Stimulated activated CD4-positive, alpha-beta T cell treated with anti-CD3 and anti-CD28 coated beads, Interleukin-2, amount 100 ng/mL, for 4 hours (primary cell): ENCODE results near the gene AP1G2.

Experiments used
- DNase-seq: peaks from one replicate; pipeline ENCODE4 v3.0.0-alpha.2; 2020; ENCODE audit warnings: low read depth

AP1G2 gene

DNA sequence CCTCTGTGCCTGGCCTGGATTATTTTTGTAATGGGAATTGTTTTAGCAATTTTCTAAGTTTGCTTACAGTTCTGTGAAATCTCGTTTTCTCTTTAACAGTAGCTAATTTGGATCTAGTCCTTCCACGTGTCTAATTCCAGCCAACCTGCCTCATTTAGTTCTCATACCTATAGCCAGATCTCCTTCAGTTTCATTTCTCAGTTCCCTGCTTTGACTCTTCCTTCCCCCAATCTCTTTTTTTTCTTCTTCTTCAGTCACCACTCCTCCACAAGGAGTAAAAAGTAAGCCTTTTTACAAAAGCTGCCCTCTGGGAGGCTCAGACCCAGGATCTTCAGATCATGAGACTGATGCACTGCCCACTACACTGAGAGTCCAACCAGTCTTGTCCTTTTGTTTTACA is 10.1 kb downstream of the AP1G2 start:
- no peak for DNase-seq

DNA sequence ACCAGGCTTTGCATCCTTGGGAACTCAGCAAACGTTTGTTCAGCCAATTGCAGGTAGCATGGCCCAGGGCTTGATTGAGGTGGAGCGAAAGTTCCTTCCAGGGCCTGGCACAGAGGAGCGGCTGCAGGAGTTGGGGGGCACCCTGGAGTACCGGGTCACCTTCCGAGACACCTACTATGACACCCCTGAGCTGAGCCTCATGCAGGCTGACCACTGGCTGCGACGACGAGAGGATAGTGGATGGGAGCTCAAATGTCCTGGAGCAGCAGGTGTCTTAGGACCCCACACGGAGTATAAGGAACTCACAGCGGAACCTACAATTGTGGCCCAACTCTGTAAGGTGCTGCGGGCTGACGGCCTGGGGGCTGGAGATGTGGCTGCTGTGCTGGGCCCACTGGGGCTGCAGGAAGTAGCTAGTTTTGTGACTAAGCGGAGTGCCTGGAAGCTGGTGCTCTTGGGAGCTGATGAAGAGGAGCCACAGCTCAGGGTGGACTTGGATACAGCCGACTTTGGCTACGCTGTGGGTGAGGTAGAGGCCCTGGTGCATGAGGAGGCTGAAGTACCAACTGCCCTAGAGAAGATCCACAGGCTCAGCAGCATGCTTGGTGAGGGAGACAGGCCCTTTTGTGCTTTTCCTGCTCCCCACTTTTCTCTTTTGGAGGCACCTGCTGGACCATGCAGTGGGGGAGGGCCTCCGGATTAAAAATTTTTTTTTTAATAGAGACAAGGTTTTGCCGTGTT is 10.7 kb downstream of the AP1G2 start:
- no peak for DNase-seq

DNA sequence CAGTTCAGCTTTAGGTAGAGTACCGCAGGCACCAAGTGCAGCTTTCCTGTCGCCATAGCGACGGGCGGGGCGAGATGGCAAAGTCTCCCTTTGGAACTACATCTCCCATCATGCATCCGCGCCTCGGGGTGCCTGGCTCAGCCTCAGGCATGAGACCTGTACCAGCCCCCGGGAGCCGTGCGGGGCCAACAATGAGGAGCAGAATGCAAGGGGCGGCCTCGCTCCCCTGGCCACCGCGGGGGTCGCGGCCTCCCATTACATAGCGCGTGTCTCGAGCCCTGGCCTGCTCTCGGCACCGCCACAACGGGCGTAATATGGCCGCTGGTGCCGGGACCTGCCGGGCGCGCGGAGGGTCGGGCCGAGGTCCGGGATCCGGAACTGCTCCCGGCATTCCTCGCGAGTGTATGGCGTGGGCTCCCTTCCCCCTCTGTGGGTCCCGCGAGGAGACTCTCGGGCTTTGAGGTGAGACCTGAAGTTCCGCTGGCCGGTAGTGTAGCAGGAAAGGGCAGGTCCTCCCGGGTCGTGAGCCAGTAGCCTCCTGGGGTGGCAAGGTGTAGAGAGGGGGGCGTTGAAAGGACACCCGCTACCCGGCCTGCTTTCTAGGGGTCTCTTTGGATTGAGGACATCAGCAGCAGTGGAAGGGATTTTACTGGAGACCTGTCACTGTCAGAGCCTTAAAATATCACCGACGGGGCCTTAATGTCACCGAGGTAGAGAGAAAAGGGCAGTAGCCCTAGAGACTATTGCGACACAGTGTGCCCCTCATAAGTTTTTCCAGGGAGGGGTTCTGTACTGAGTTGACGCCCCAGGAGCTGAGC is 11.5 kb downstream of the AP1G2 start, which contains the start of gene THTPA:
Gene THTPA (plus strand): TSS at position 390 of the 818 bp plus-strand sequence. CDS start 487 bp downstream, outside the sequence.
- DNase-seq = peak; percentile 90

DNA sequence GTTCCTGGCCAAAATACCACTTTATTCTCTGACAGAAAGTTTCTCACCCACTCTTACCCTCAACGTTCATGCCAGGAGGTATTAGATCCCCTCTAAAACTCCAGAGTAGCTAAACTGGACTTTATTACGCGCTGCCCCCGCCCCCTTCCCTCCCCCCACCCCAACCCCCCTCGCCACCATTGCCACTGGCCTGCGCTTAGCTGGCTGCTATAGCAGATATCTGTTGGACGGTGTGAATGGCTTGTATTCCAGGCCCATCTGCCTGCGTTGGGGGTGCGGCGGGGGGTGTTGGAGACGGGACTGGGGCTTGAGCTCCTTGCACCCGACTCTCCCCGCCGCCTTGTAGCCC is 12.1 kb downstream of the AP1G2 start:
- DNase-seq = no peak

DNA sequence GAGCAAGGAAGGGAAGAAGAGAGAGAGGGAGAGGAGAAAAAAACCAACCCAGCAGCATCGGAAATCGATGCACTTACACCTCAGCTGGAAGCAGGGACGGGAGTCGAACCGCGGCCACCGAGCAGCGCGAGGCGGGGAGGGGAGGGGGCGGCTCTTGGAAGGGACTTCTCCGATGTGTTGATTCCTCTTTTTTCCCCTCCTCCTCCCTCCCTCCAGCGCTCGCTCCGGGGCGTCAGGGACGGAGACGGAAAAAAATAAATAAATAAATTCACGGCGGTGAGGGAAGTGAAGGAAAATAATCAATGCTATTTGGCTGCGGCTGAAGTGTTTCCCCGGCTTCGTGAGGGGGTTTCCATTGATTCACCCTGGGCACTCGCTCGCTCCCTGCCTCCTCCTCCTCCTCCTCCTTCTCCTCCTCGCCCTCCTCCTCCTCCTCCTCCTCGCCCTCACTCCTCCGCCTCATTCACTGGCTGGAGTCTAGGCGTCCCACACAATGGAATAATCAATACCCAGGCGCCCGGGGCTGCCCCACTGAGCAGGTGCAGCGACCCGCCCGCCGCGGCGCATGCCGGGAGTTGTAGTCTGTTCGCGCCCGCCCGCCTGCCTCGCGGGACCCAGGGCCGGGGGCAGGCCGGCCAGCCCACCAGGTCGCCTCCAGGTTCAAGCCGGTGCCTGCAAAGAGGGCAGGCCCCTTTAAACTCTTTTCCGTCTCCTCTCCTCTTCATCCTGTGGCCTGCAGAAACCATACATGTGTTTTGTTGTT is 16.1 kb downstream of the AP1G2 start, which contains the start of gene ZFHX2:
Gene ZFHX2 (minus strand): TSS at position 500 of the 763 bp plus-strand sequence. CDS start 16,440 bp downstream, outside the sequence.
- peak; percentile 85 for DNase-seq

DNA sequence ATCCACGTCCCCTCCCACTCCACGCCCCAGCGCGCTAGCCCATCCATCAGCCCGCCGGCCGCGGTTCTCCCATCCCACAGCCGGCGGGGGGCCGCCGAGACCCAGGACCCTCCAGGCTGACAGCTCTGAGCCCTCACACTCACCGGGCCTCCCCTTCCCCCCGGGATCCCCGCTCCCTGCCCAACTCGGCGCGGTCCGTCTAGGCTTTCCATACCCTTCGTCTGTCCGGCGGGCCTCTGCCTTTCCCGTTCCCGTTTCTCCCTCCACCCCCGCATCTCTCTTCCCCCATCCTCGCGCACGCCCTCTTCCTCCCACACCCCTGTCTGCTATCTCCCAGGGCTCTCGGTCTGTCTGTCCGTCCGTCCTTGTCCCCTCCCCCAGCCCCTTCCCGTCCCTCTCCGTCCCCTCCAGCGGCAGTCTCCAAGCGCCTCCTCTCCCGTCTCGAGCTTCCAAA is 16.8 kb downstream of the AP1G2 start:
- no peak for DNase-seq

DNA sequence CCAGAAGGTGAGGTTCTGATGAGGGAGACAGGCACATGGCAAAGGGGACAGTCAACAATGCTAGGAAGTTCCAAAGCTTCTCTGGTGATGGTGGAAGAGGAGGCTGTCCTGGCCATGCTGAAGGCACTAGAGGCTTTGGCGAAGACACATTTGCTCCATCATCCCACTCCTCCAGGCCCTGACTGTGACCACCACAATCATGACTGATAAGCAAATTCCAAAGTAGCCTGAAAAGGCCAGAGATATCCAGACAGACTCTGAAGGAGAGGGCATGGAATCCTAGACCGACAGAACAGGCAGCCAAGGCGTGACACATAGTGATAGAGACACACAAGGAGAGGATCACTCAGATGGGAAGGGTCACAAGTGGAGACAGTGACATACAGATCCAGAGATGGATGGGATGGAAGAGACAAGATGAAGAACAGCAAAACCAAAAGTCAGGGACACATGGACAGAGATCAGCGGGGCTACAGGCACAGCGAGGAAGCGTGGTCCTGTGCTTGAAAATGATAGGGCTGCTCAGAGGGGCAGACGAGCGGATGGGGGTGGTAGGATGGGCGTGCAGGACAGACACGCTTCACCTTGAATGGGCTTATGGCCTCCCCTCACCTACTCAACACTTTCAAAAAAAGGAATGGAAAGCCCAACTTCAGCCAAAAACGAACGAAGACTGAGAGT is 17.3 kb downstream of the AP1G2 start:
- no peak for DNase-seq

DNA sequence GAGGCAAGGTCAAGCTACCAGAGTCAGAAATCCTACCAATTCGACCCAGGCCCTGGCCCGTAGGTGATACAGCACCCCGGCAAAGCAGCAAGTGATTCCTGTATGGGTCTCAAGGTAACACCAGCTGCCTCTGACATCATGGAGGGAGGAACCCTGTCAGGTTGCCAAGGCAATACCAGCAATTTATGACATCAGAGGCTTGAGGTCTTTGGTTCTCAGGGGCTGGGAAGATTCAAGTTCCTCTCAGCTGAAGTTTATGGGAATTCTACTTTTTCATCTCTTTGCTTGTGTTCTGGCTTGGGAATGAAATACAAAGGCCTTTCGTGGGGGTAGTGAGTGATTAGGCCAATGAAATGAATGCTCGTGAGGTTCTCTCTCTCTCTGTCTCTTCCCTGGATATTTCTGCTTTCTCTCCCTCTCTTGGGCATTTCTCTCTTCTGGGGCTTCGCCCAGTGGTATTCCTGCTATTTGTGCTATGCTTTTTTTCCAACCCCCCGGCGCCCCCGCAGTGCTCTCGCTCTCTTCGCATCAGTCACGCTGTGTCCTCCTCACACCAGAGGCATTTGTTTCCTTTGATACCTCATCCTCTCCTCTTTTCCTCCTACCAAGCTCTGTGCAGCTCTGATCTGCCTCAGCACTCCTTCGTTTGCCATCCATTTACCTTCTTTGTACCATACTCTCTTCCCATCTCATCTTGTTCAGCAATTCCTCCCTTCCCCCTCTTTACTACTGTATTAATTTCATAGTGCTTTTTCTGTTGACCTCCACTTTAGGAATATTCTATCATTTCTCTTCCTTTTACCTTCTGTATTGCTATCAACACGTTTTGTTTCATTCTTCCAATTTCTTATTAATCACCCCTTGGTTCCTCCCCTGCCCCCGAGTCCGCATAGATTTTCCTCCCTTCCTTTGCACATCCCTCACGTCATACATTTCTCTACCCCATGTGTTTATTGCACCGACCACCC is 19.0 kb downstream of the AP1G2 start:
- no peak for DNase-seq

DNA sequence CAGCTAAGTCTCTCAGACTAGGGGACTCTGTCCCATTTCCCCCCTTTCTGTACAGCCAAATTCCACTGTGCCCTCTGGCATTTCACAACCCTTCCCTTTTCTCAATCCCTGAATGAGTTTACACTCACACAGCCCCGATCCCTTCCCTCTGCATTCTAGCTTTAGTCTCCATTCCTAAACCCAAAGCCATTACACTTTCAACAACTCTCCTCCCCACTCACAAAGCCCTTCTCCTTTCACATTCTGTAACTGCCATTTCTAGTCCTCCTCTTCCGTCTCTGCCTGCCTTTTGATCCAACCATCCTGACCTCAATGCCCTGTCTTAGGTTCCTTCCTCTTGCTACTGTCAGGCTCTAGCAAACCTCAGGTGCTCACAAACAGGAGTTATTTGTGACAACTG is 19.7 kb downstream of the AP1G2 start:
- no peak for DNase-seq

DNA sequence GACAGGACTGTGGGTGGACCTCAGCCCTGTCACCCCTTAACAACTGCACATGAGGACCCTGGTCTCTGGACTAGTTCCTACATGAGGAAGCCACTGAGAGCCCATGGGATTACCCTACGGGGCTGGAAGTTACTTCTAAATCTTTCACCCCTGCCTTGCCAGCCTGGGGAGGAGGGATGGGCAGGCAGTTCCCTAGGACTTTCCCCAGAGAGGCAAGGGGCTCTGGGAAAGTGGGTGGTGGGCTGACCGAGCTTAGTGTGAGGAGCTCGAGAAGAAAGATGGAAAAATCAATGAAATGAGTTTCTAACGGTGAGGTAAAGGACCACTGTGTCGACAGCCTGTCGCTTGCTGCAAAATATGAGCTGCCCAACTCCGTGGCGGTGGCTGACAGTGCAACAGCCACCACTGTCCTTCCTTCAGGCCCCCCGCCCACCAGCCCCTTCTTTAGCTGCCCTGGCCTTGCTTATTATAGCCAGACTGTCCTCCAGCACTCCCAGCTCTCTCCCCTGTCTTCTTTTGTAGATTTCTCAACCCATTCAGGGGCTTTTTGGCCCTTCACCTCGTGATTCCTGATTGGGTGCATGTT is 21.0 kb downstream of the AP1G2 start:
- no peak for DNase-seq

DNA sequence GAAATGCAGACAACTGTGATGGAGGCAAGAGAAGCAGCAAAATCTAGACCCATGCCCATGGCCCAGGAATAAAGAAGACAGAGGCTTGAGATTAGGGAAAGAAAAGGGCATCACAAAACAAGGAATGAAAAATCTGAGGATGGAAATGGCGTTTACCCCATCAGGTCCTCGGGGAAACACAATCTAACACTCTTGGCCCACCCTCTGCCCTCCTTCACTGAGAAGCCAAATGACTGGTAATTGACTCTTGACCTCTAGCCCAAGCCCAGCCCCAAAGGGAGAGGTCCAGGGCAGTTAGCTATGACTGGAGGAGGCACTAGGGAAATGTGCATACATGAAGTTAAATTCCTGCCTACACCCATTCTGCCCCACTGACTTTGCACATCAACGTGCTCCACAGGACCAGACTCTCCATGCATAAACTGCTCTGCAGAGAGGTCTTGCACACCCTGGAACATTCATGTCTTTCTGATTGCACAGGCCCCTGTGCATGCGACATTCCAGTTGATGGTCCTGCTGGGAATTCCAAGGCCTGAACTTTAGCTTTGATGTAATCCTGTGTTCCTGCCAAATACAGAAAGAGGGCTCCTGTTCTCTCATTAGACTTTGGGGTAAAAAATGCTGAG is 21.7 kb downstream of the AP1G2 start:
- no peak for DNase-seq

DNA sequence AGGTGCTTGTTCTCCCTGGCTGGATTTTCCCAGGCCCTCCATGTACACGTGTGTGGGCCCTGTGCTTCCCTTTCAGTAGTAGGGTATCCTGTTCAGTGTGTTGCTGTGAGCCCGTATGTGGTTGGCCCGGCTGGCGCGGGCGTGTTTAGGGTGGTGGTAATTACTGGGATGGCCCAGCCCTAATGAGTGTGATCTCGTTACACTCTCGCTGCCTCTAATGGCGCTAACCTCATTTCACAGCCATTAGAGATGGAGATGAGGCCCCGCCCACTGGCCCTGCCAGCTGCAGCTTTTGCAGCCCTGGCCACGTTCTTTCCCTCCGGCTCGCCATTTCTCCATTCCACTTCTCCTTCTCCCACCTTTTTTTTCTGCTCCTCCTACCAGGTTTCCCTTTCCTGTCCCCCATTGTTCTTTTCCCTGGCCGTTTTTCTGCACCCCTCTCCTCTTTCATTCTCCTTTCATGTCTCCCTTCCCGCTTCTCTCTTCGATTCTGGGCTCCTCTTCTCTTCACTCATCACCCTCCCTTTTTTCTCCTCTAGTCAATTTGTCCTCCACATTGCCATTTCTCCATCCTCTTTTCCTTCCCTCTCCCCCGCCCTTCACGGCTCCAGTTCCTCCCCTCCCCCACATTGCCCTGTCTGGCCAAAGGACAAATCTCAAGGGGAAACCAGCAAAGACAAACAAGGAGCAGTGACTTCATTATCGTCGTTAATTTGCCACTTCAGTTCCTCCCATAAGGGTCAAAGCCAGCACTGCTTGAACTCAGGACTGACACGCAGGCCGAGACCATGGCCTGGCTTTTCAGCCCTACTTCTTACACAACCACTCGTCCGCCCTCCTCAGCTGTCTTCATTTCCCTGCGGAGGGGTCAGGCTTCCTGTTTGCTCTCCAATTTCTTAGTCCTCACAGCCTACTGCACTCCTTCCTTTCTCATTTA is 22.8 kb downstream of the AP1G2 start:
- no peak for DNase-seq

DNA sequence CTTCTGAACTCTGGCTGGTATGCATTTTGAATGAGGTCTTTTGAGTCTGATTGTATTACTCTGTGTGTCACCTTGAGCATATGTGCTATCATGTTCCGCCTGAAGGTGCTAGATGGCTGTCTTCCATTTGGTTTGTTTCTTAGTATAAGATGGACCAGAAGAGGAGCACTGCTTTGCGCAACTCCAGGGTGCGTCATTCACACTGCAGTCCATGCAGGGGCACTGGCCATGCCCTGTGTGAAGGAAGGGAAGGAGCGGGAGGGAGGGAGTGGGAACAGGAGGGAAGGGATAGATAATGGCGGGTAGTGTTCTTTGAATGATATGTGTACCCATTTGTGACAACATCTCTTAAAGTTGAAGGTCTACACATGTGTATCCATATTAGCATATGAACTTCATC is 24.2 kb downstream of the AP1G2 start:
- no peak for DNase-seq

DNA sequence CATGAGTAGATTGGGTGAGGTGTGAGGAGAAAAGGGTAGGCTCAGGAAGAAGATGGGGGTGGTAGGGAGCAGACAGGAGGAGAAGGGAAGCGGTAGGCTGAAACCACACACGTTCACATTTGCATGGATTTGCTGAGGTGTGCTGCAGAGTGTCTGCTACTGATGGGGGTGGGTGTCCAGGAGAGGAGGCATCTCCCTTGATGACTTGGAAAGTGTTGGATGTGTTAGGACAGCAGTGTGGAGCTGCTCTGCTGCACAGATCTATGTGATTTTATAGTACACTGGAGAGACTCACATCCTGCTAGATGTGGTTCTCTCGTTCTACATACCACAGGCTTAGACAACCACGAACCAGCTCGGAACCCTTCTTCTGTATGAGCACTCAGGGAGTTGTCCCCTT is 25.3 kb downstream of the AP1G2 start:
- DNase-seq = no peak

DNA sequence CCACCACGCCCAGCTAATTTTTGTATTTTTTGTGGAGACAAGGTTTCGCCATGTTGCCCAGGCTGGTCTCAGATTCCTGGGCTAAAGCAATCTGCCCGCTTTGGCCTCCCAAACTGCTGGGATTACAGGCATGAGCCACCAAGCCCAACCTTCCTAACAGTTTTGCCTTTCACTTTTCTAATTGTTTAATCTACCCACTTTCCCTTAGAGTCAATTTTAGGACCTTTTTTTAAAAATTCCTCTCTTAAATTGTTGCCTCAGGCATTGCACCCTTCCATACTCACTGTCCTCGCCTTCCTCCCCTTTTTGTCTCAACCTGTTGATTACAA is 27.5 kb downstream of the AP1G2 start:
- no peak for DNase-seq

DNA sequence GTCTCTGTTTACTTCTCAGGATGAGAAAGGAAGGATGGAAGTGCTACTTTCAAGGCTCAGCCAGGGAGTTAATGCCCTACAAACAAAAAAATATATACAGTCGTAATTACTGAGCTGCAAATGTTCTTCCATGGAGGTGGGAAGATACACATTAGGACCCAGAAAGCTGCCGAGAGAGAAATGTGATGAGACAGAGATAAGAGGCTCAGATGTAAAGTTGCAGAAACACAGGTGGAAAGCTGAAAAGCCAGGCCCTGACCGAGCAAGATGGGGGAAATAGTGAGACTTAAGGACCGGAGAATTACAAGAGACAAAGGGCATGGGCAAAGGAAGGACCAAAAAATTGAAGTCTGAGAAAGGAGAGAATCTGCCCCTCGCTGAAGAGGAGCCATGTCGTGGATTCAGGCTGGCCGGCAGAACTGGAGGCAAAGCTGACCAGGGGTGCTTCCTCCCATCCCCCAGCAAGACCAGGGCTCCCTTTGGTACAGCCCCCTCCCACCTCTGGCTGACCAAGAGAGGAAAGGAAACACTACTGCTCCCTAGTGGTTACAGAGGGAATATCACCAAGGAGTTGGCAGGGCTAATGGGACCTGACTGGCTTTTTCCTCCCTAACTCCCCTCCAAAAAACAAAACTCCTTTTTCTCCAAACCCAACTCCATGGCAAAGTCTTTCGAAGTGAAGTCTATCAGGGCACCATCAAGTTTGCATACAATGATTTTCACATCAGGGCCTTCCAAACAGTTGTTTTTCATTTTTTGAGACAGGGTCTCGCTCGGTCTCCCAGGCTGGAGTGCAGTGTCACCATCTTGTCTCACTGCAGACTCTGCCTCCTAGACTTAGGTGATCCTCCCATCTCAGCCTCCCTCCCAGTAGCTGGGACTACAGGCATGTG is 28.1 kb downstream of the AP1G2 start:
- no peak for DNase-seq

DNA sequence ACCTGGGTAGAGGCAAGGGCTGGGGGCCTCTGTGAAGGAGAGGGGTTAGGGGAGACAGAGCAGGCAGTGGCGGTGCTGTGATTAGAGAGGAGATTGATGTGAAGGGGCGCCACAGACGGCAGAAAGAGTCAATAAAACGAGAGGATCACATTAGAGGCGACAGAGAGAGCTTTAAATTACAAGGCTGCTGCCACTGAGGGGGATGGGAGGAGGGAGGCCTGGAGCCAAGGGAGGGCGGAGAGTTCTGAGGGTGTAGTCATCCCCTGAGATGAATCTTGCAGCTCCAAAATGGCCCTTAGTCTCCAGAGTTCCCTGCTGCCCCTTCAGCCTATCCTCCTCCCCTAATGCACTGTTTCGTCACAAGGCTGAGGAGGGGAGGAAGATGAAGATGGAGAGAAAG is 28.8 kb downstream of the AP1G2 start:
- DNase-seq = no peak
